Tibial nerve (tissue), 4 donors: ENCODE results near the gene GRHL1.

ENCODE experiments used
- EP300 ChIP-seq, 2 donors: sonication (generic); formaldehyde crosslinking; IDR thresholded peaks; one replicate each; pipeline ENCODE4 v1.6.1; 2017; ENCODE audit warnings: antibody characterized with exemption in 2 of 2, mild to moderate bottlenecking in 1 of 2
- POLR2A ChIP-seq, 2 donors: fragments of 450-650 bp; IDR thresholded peaks; one replicate each; pipeline ENCODE4 v1.6.1; 2017; ENCODE audit warnings: antibody characterized with exemption in 2 of 2, mild to moderate bottlenecking in 2 of 2, moderate library complexity in 2 of 2
- TF ChIP-seq, protein P1 (sequence below), 5 experiments: fragments of 200-600 bp in 3 of 5; fragments of 450-650 bp in 2 of 5; sonication (generic) in 3 of 5; IDR thresholded peaks; one replicate each; pipeline ENCODE4 v1.5.1; 2016 to 2019; ENCODE audit warnings: antibody characterized with exemption in 5 of 5, mild to moderate bottlenecking in 3 of 5, moderate library complexity in 2 of 5

DNA sequence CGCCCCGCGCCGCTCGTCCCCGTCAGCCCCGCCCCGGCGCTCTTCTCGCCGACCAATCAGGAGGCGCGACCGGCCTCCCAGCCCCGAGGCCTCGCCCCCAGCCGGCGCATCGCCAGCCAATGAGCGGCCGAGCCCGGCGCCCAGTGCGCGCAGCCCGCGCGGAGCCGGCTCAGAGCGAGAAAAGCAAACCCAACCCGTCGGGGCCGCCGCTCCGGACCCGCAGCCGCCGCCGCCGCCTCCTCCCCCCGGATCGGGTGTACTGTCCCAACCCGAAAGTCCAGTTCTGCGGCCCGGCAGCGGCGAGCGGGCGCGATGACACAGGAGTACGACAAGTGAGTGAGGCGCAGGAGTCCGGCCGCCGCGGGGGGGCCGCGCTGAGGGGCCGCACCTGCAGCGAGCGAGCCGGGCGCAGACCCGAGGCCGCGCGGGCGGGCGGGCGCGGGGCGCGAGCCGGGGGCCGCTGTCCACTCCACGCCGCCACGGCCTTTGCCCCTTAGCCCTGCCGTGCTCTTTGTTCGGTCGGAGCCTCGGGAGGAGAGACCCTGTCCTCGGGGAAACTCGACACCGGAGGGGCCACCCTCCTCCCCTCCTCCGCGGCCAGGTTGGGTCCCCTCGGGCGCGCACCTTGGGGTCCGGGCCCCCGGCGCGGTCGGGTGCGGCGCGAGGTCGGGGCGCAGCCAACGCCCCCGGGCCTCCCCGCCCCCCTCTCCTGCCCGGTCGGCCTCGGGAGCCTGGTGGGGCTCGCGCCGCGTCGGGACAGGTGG, at the start of gene GRHL1:
- TF ChIP-seq POLR2A (IDR thresholded peaks at IDR 0.05): peak in 1 of 2 donors; percentile 50
- TF ChIP-seq, protein P1, sequence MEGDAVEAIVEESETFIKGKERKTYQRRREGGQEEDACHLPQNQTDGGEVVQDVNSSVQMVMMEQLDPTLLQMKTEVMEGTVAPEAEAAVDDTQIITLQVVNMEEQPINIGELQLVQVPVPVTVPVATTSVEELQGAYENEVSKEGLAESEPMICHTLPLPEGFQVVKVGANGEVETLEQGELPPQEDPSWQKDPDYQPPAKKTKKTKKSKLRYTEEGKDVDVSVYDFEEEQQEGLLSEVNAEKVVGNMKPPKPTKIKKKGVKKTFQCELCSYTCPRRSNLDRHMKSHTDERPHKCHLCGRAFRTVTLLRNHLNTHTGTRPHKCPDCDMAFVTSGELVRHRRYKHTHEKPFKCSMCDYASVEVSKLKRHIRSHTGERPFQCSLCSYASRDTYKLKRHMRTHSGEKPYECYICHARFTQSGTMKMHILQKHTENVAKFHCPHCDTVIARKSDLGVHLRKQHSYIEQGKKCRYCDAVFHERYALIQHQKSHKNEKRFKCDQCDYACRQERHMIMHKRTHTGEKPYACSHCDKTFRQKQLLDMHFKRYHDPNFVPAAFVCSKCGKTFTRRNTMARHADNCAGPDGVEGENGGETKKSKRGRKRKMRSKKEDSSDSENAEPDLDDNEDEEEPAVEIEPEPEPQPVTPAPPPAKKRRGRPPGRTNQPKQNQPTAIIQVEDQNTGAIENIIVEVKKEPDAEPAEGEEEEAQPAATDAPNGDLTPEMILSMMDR (IDR thresholded peaks at IDR 0.05): no peak
- peak in 1 of 2 donors; percentile 44 for TF ChIP-seq EP300 (IDR thresholded peaks at IDR 0.05)
